Ishikawa (cell line): ENCODE data around the gene PDE5A.

Source experiments
- CEBPB ChIP-seq: IDR thresholded peaks from 2 replicates; pipeline ENCODE4 v1.6.1; 2012
- CREB1 ChIP-seq: IDR thresholded peaks from 2 replicates; pipeline ENCODE4 v1.6.1; 2012; ENCODE audit warnings: low read depth
- EGR1 ChIP-seq: IDR thresholded peaks from 2 replicates; pipeline ENCODE4 v1.6.1; 2012
- EP300 ChIP-seq: IDR thresholded peaks from 2 replicates; pipeline ENCODE4 v1.6.1; 2012; ENCODE audit warnings: borderline replicate concordance
- FOXM1 ChIP-seq: IDR thresholded peaks from 2 replicates; pipeline ENCODE4 v1.6.1; 2012; ENCODE audit warnings: low read depth, borderline replicate concordance
- NFIC ChIP-seq: IDR thresholded peaks from 2 replicates; pipeline ENCODE4 v1.6.1; 2012
- RAD21 ChIP-seq: IDR thresholded peaks from 2 replicates; pipeline ENCODE4 v1.6.1; 2012; ENCODE audit warnings: low read depth
- REST ChIP-seq: IDR thresholded peaks from 2 replicates; pipeline ENCODE4 v1.6.1; 2012; ENCODE audit warnings: low read depth, mild to moderate bottlenecking
- TAF1 ChIP-seq: IDR thresholded peaks from 2 replicates; pipeline ENCODE4 v1.6.1; 2012; ENCODE audit warnings: low read depth, mild to moderate bottlenecking
- TCF12 ChIP-seq: IDR thresholded peaks from 2 replicates; pipeline ENCODE4 v1.6.1; 2012; ENCODE audit warnings: low read depth
- TEAD4 ChIP-seq: IDR thresholded peaks from 2 replicates; pipeline ENCODE4 v1.6.1; 2012
- YY1 ChIP-seq: IDR thresholded peaks from 2 replicates; pipeline ENCODE4 v1.6.1; 2012; ENCODE audit warnings: low read depth
- ZBTB7A ChIP-seq: IDR thresholded peaks from 2 replicates; pipeline ENCODE4 v1.6.1; 2012; ENCODE audit warnings: low read depth
- TF ChIP-seq, protein P1 (sequence below): IDR thresholded peaks from 2 replicates; pipeline ENCODE4 v1.6.1; 2012
- TF ChIP-seq, protein P2 (sequence below): IDR thresholded peaks from 2 replicates; pipeline ENCODE4 v1.6.1; 2012

Gene PDE5A

GRCh38 chr4:119479835-119480234 is 148.8 kb downstream of the PDE5A start:
- TF ChIP-seq ZBTB7A (no peak), TEAD4 (no peak)
- TF ChIP-seq, protein P1, sequence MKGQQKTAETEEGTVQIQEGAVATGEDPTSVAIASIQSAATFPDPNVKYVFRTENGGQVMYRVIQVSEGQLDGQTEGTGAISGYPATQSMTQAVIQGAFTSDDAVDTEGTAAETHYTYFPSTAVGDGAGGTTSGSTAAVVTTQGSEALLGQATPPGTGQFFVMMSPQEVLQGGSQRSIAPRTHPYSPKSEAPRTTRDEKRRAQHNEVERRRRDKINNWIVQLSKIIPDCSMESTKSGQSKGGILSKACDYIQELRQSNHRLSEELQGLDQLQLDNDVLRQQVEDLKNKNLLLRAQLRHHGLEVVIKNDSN: no peak

- TF ChIP-seq EGR1 (no peak), CEBPB (no peak), TAF1 (no peak), RAD21 (no peak), TCF12 (no peak), YY1 (no peak), CREB1 (no peak)
- TF ChIP-seq, protein P2, sequence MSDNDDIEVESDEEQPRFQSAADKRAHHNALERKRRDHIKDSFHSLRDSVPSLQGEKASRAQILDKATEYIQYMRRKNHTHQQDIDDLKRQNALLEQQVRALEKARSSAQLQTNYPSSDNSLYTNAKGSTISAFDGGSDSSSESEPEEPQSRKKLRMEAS: no peak
These were observed 149.3 kb downstream of the PDE5A start for GRCh38 chr4:119479180-119479808.

GRCh38 chr4:119478446-119479179 is 150.0 kb downstream of the PDE5A start:
- TF ChIP-seq, protein P1: no peak
- TF ChIP-seq EGR1 (no peak), TAF1 (no peak), ZBTB7A (no peak), YY1 (no peak), TEAD4 (no peak), TCF12 (no peak), RAD21 (no peak), EP300 (no peak), NFIC (no peak), REST (no peak), FOXM1 (no peak)
- TF ChIP-seq, protein P2: no peak

DNA sequence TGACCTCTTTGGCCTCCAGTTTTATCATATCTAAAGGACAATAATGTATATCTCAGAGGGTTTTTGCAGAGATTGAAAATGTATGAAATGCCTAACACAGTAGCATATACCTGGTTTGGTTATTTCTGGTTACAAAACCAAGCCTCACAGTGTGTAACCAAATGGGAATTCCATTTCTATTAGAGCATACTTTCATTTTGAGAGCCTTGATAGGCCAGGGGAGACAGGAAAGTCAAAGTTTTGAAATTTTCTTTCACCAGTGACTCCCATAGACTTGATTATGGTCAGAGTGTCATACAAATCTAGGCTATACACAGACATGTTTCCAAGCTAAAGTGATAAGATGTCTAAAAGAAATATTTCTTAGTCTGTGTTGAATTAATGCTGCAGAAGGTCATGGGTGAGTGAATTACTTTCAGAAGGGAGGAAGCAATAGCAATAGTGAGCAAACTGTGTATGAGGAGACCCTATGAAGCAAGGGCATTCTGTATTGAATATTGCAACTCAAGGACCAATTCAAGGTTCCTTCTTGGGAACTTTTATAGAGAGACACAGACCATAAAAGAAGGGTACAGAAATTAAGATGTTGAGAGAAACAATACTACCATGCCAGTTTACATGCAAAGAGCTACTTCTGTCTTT is 151.1 kb downstream of the PDE5A start:
- TF ChIP-seq CEBPB: no peak
- TF ChIP-seq, protein P2: no peak
- TF ChIP-seq, protein P1: no peak
- no peak for TF ChIP-seq ZBTB7A
- no peak for TF ChIP-seq REST
- no peak for TF ChIP-seq RAD21
- TF ChIP-seq YY1: no peak
- no peak for TF ChIP-seq TAF1
- no peak for TF ChIP-seq EGR1
- no peak for TF ChIP-seq EP300

DNA sequence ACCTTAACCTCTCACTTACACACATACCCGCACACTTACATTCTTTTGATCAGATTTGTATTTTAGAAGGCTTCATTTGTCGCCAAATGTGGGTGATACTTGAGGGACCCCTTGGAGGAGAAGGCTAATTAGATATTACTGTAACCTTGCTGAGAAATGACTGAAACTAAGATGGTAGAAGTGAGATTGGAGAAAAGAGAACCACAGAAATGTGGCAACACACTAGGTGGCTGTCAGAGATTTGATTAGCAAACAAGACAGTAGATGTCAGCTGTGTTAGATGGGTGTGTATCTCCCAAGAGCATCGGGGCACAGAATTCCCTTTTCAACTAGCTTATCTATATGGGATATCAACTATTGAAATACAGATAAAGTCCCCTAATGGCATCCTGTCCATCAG is 157.3 kb downstream of the PDE5A start:
- no peak for TF ChIP-seq TAF1
- no peak for TF ChIP-seq NFIC
- no peak for TF ChIP-seq REST
- TF ChIP-seq, protein P2: no peak
- TF ChIP-seq EP300: no peak
- TF ChIP-seq EGR1: no peak
- TF ChIP-seq ZBTB7A: no peak
- no peak for TF ChIP-seq CREB1
- TF ChIP-seq YY1: no peak
- TF ChIP-seq TEAD4: no peak
- TF ChIP-seq, protein P1: no peak
- no peak for TF ChIP-seq FOXM1
- TF ChIP-seq RAD21: no peak
- TF ChIP-seq CEBPB: no peak
